HEK293 (cell line): Measurements from ENCODE around the gene DMGDH.

Experiments
- CTCF ChIA-PET: fragments of 350-600 bp; formaldehyde crosslinking; extraction: SDS; loops from one replicate; lab custom pipeline; 2021; ENCODE audit warnings: antibody characterized with exemption; lab: Yijun Ruan, JAX
- POLR2A ChIA-PET: fragments of 300-600 bp; formaldehyde crosslinking; extraction: SDS; loops from one replicate; lab custom pipeline; 2020; ENCODE audit warnings: antibody characterized with exemption, inconsistent platforms; lab: Yijun Ruan, JAX
- H3K27ac ChIP-seq: fragments of 200-500 bp; sonication (Bioruptor generic); 2 replicates; pipeline ENCODE4 v1.5.1; 2014; ENCODE audit warnings: low read depth, low read length, control low read depth, inconsistent platforms; ENCODE audit errors: extremely low read depth
- H3K36me3 ChIP-seq, 2 experiments: fragments of 200-500 bp in 1 of 2; sonication (Bioruptor generic) in 1 of 2; 1 replicate in 1 of 2; 2 replicates in 1 of 2; pipeline ENCODE4 v1.5.1; 2014 to 2017; ENCODE audit warnings: inconsistent platforms in 2 of 2, low read length in 2 of 2; ENCODE audit not compliant: control insufficient read depth in 2 of 2, insufficient read depth in 1 of 2
- H3K4me1 ChIP-seq: fragments of 200-500 bp; sonication (Bioruptor generic); 2 replicates; pipeline ENCODE4 v1.5.1; 2014; ENCODE audit warnings: mild to moderate bottlenecking, low read length, inconsistent platforms; ENCODE audit not compliant: control insufficient read depth, insufficient read depth
- H3K4me3 ChIP-seq: 2 replicates; pipeline ENCODE4 v1.5.1; 2011; ENCODE audit warnings: low read depth, mild to moderate bottlenecking, control low read depth, low read length, moderate library complexity
- H3K9me3 ChIP-seq: fragments of 200-500 bp; sonication (Bioruptor generic); 2 replicates; pipeline ENCODE4 v1.5.1; 2014; ENCODE audit warnings: low read depth, low read length, inconsistent platforms; ENCODE audit not compliant: control insufficient read depth, insufficient read depth
- ATF2 ChIP-seq: fragments of 450-650 bp; formaldehyde crosslinking; IDR thresholded peaks from 2 replicates; pipeline ENCODE4 v1.5.1; 2016; ENCODE audit warnings: missing biosample characterization, missing genetic modification characterization, low read depth
- EGR2 ChIP-seq: fragments of 450-650 bp; formaldehyde crosslinking; IDR thresholded peaks from 2 replicates; pipeline ENCODE4 v1.5.1; 2016; ENCODE audit warnings: low read depth, missing biosample characterization, missing genetic modification characterization
- GLIS2 ChIP-seq: fragments of 450-650 bp; formaldehyde crosslinking; IDR thresholded peaks from 2 replicates; pipeline ENCODE4 v1.5.1; 2016; ENCODE audit warnings: missing biosample characterization, missing genetic modification characterization
- KLF10 ChIP-seq: fragments of 450-650 bp; IDR thresholded peaks from 2 replicates; pipeline ENCODE4 v1.5.1; 2018; ENCODE audit warnings: missing biosample characterization, mild to moderate bottlenecking, missing genetic modification characterization
- MYNN ChIP-seq: fragments of 450-650 bp; formaldehyde crosslinking; IDR thresholded peaks from 2 replicates; pipeline ENCODE4 v1.5.1; 2016; ENCODE audit warnings: missing biosample characterization, missing genetic modification characterization, borderline replicate concordance
- MZF1 ChIP-seq: fragments of 450-650 bp; formaldehyde crosslinking; IDR thresholded peaks from 2 replicates; pipeline ENCODE4 v1.5.1; 2017; ENCODE audit warnings: missing biosample characterization, missing genetic modification characterization, borderline replicate concordance
- ZBTB1 ChIP-seq: fragments of 450-650 bp; formaldehyde crosslinking; IDR thresholded peaks from 2 replicates; pipeline ENCODE4 v1.5.1; 2016; ENCODE audit warnings: missing biosample characterization, missing genetic modification characterization
- ZBTB48 ChIP-seq: fragments of 450-650 bp; formaldehyde crosslinking; IDR thresholded peaks from 2 replicates; pipeline ENCODE4 v1.5.1; 2016; ENCODE audit warnings: missing biosample characterization, missing genetic modification characterization
- ZNF121 ChIP-seq: fragments of 450-650 bp; formaldehyde crosslinking; IDR thresholded peaks from 2 replicates; pipeline ENCODE4 v1.5.1; 2016; ENCODE audit warnings: missing biosample characterization, missing genetic modification characterization
- ZNF302 ChIP-seq: fragments of 450-650 bp; formaldehyde crosslinking; IDR thresholded peaks from 2 replicates; pipeline ENCODE4 v1.5.1; 2016; ENCODE audit warnings: missing biosample characterization, missing genetic modification characterization, low read depth
- ZNF423 ChIP-seq: fragments of 450-650 bp; formaldehyde crosslinking; IDR thresholded peaks from 2 replicates; pipeline ENCODE4 v1.5.1; 2016; ENCODE audit warnings: missing biosample characterization, missing genetic modification characterization
- ZNF548 ChIP-seq: fragments of 450-650 bp; formaldehyde crosslinking; IDR thresholded peaks from 2 replicates; pipeline ENCODE4 v1.5.1; 2016; ENCODE audit warnings: missing biosample characterization, missing genetic modification characterization
- ZNF785 ChIP-seq: fragments of 450-650 bp; formaldehyde crosslinking; IDR thresholded peaks from 2 replicates; pipeline ENCODE4 v1.5.1; 2016; ENCODE audit warnings: missing biosample characterization, missing genetic modification characterization
- TF ChIP-seq, protein P1 (sequence below): fragments of 450-650 bp; formaldehyde crosslinking; IDR thresholded peaks from 2 replicates; pipeline ENCODE4 v1.5.1; 2016; ENCODE audit warnings: missing biosample characterization, missing genetic modification characterization
- TF ChIP-seq, protein P2 (sequence below): fragments of 450-650 bp; formaldehyde crosslinking; IDR thresholded peaks from 2 replicates; pipeline ENCODE4 v1.5.1; 2016; ENCODE audit warnings: missing biosample characterization, missing genetic modification characterization, borderline replicate concordance
- TF ChIP-seq, protein P3 (sequence below): fragments of 450-650 bp; formaldehyde crosslinking; IDR thresholded peaks from 2 replicates; pipeline ENCODE4 v1.5.0; 2017; ENCODE audit warnings: missing biosample characterization, missing genetic modification characterization, borderline replicate concordance

The DMGDH gene

GRCh38 chr5:78961743-78962142, 107.7 kb downstream of the DMGDH start:
- Histone ChIP-seq H3K9me3 (no peaks in the 10 kb centered on the region), H3K36me3 (no peaks in the 10 kb centered on the region), H3K27ac (no peak overlapping the region), H3K4me3 (no peak overlapping the region), H3K4me1 (no peaks in the 10 kb centered on the region)
- TF ChIP-seq MYNN (tag by site-specific recombination) (no peak), ZNF121 (tag by site-specific recombination) (no peak), ZBTB1 (tag by site-specific recombination) (no peak), ATF2 (tag by site-specific recombination) (no peak), MZF1 (tag by site-specific recombination) (no peak)
- CTCF ChIA-PET = interaction anchor here (0.5 to 7.7 kb wide), 5 partner anchors 51 to 489 kb away, joined by 3 to 151 read pairs (median 4); no protein-coding TSS in a partner anchor
- POLR2A ChIA-PET = no interaction called here

- POLR2A ChIA-PET = no interaction called here
- CTCF ChIA-PET = interaction anchor here (1.3 kb wide), 2 partner anchors 60 to 492 kb away, joined by 4 to 5 read pairs; no protein-coding TSS in a partner anchor
- Histone ChIP-seq H3K4me1 (no peaks in the 10 kb centered on the region), H3K9me3 (no peaks in the 10 kb centered on the region), H3K4me3 (no peak overlapping the region), H3K36me3 (no peaks in the 10 kb centered on the region), H3K27ac (no peak overlapping the region)
- no peak for TF ChIP-seq GLIS2
- TF ChIP-seq EGR2 = no peak
- no peak for TF ChIP-seq KLF10 (tag by site-specific recombination)
- TF ChIP-seq, protein P1, sequence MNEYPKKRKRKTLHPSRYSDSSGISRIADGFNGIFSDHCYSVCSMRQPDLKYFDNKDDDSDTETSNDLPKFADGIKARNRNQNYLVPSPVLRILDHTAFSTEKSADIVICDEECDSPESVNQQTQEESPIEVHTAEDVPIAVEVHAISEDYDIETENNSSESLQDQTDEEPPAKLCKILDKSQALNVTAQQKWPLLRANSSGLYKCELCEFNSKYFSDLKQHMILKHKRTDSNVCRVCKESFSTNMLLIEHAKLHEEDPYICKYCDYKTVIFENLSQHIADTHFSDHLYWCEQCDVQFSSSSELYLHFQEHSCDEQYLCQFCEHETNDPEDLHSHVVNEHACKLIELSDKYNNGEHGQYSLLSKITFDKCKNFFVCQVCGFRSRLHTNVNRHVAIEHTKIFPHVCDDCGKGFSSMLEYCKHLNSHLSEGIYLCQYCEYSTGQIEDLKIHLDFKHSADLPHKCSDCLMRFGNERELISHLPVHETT (tag by site-specific recombination) = no peak
- no peak for TF ChIP-seq ZNF785 (tag by site-specific recombination)
- TF ChIP-seq, protein P2, sequence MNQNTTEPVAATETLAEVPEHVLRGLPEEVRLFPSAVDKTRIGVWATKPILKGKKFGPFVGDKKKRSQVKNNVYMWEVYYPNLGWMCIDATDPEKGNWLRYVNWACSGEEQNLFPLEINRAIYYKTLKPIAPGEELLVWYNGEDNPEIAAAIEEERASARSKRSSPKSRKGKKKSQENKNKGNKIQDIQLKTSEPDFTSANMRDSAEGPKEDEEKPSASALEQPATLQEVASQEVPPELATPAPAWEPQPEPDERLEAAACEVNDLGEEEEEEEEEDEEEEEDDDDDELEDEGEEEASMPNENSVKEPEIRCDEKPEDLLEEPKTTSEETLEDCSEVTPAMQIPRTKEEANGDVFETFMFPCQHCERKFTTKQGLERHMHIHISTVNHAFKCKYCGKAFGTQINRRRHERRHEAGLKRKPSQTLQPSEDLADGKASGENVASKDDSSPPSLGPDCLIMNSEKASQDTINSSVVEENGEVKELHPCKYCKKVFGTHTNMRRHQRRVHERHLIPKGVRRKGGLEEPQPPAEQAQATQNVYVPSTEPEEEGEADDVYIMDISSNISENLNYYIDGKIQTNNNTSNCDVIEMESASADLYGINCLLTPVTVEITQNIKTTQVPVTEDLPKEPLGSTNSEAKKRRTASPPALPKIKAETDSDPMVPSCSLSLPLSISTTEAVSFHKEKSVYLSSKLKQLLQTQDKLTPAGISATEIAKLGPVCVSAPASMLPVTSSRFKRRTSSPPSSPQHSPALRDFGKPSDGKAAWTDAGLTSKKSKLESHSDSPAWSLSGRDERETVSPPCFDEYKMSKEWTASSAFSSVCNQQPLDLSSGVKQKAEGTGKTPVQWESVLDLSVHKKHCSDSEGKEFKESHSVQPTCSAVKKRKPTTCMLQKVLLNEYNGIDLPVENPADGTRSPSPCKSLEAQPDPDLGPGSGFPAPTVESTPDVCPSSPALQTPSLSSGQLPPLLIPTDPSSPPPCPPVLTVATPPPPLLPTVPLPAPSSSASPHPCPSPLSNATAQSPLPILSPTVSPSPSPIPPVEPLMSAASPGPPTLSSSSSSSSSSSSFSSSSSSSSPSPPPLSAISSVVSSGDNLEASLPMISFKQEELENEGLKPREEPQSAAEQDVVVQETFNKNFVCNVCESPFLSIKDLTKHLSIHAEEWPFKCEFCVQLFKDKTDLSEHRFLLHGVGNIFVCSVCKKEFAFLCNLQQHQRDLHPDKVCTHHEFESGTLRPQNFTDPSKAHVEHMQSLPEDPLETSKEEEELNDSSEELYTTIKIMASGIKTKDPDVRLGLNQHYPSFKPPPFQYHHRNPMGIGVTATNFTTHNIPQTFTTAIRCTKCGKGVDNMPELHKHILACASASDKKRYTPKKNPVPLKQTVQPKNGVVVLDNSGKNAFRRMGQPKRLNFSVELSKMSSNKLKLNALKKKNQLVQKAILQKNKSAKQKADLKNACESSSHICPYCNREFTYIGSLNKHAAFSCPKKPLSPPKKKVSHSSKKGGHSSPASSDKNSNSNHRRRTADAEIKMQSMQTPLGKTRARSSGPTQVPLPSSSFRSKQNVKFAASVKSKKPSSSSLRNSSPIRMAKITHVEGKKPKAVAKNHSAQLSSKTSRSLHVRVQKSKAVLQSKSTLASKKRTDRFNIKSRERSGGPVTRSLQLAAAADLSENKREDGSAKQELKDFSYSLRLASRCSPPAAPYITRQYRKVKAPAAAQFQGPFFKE (tag by site-specific recombination) = no peak
- TF ChIP-seq ZNF302 (tag by site-specific recombination) = no peak
- no peak for TF ChIP-seq ZNF548 (tag by site-specific recombination)
- no peak for TF ChIP-seq ZBTB48 (tag by site-specific recombination)
- TF ChIP-seq, protein P3, sequence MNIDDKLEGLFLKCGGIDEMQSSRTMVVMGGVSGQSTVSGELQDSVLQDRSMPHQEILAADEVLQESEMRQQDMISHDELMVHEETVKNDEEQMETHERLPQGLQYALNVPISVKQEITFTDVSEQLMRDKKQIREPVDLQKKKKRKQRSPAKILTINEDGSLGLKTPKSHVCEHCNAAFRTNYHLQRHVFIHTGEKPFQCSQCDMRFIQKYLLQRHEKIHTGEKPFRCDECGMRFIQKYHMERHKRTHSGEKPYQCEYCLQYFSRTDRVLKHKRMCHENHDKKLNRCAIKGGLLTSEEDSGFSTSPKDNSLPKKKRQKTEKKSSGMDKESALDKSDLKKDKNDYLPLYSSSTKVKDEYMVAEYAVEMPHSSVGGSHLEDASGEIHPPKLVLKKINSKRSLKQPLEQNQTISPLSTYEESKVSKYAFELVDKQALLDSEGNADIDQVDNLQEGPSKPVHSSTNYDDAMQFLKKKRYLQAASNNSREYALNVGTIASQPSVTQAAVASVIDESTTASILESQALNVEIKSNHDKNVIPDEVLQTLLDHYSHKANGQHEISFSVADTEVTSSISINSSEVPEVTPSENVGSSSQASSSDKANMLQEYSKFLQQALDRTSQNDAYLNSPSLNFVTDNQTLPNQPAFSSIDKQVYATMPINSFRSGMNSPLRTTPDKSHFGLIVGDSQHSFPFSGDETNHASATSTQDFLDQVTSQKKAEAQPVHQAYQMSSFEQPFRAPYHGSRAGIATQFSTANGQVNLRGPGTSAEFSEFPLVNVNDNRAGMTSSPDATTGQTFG (tag by site-specific recombination) = no peak
- TF ChIP-seq ZNF423 (tag by site-specific recombination) = no peak
These were observed 109.7 kb downstream of the DMGDH start for GRCh38 chr5:78959767-78960166.
